GM23338 (cell line): ENCODE measurements around the gene OTUB2. TPM values are rescaled to one million over a fixed set of nuclear protein-coding genes. Genes with fewer than 3 reads are reported as not detected.

ENCODE experiments used
- ATAC-seq: fragments of 200-7000 bp; cut with Tn5 transposase; 3 replicates; pipeline ENCODE4 v1.9.1; 2020
- DNase-seq: peaks from one replicate; pipeline ENCODE4 v3.0.0-alpha.2; 2015; ENCODE audit warnings: low spot score
- H2AFZ ChIP-seq: fragments of 200-600 bp; sonication (generic); 2 replicates; pipeline ENCODE4 v1.8.0; 2016; ENCODE audit warnings: antibody characterized with exemption, mild to moderate bottlenecking, moderate library complexity
- H3F3A ChIP-seq: fragments of 200-600 bp; sonication (generic); replicated peaks from 2 replicates; pipeline ENCODE4 v1.8.0; 2017; ENCODE audit warnings: antibody characterized with exemption, mixed run types, low read depth
- H3K27ac ChIP-seq: fragments of 200-600 bp; sonication (generic); 2 replicates; pipeline ENCODE4 v1.6.1; 2016; ENCODE audit warnings: low read depth
- H3K27me3 ChIP-seq: fragments of 200-600 bp; sonication (generic); 2 replicates; pipeline ENCODE4 v1.8.0; 2016; ENCODE audit warnings: mild to moderate bottlenecking, mixed run types, moderate library complexity; ENCODE audit not compliant: insufficient read depth
- H3K36me3 ChIP-seq: fragments of 200-600 bp; sonication (generic); 2 replicates; pipeline ENCODE4 v1.8.0; 2016; ENCODE audit warnings: mild to moderate bottlenecking; ENCODE audit not compliant: insufficient read depth
- H3K4me1 ChIP-seq: fragments of 200-600 bp; sonication (generic); 2 replicates; pipeline ENCODE4 v1.8.0; 2016; ENCODE audit warnings: mild to moderate bottlenecking, moderate library complexity; ENCODE audit not compliant: insufficient read depth
- H3K4me2 ChIP-seq: fragments of 200-600 bp; sonication (generic); 2 replicates; pipeline ENCODE4 v1.7.1; 2017; ENCODE audit warnings: mixed run types
- H3K4me3 ChIP-seq: fragments of 200-600 bp; sonication (generic); 2 replicates; pipeline ENCODE4 v1.6.1; 2016; ENCODE audit warnings: mixed run types
- H3K79me2 ChIP-seq: fragments of 200-600 bp; sonication (generic); replicated peaks from 2 replicates; pipeline ENCODE4 v1.8.0; 2017; ENCODE audit warnings: mild to moderate bottlenecking; ENCODE audit not compliant: insufficient read depth
- H3K9me2 ChIP-seq: fragments of 200-600 bp; sonication (generic); 2 replicates; pipeline ENCODE4 v1.8.0; 2017; ENCODE audit not compliant: insufficient read depth
- H4K20me1 ChIP-seq: fragments of 200-600 bp; sonication (generic); replicated peaks from 2 replicates; pipeline ENCODE4 v1.8.0; 2017; ENCODE audit warnings: mild to moderate bottlenecking; ENCODE audit not compliant: insufficient read depth
- H3K27ac Mint-ChIP-seq: 2 replicates; pipeline ENCODE4 v1.8.0; 2020; ENCODE audit warnings: inconsistent platforms, mild to moderate bottlenecking, moderate library complexity, mixed read lengths
- H3K27me3 Mint-ChIP-seq: 3 replicates; pipeline ENCODE4 v1.8.0; 2022; ENCODE audit warnings: low read depth, mild to moderate bottlenecking, moderate library complexity, mixed read lengths, inconsistent platforms; ENCODE audit not compliant: insufficient read depth, poor library complexity
- H3K36me3 Mint-ChIP-seq: 3 replicates; pipeline ENCODE4 v1.8.0; 2021; ENCODE audit warnings: low read depth, mild to moderate bottlenecking, inconsistent platforms, moderate library complexity, mixed read lengths
- H3K4me1 Mint-ChIP-seq: 3 replicates; pipeline ENCODE4 v1.8.0; 2020; ENCODE audit warnings: mild to moderate bottlenecking, inconsistent platforms, mixed read lengths
- H3K4me3 Mint-ChIP-seq: 3 replicates; pipeline ENCODE4 v1.8.0; 2021; ENCODE audit warnings: moderate library complexity, mild to moderate bottlenecking, inconsistent platforms, mixed read lengths
- H3K9me3 Mint-ChIP-seq: 3 replicates; pipeline ENCODE4 v1.8.0; 2020; ENCODE audit warnings: moderate library complexity, mild to moderate bottlenecking, inconsistent platforms, mixed read lengths
- CREB1 ChIP-seq: fragments of 250-450 bp; sonication (Bioruptor Pico); IDR thresholded peaks from 2 replicates; pipeline ENCODE4 v1.5.0; 2020; ENCODE audit warnings: low read depth, mild to moderate bottlenecking, moderate library complexity
- EZH2 ChIP-seq: fragments of 200-600 bp; sonication (generic); IDR thresholded peaks from one replicate; pipeline ENCODE4 v1.8.0; 2017; ENCODE audit warnings: antibody characterized with exemption, mild to moderate bottlenecking, low read depth; ENCODE audit not compliant: unreplicated experiment
- JUNB ChIP-seq: IDR thresholded peaks from one replicate; pipeline ENCODE4 v1.6.1; 2016; ENCODE audit warnings: antibody characterized with exemption; ENCODE audit not compliant: unreplicated experiment
- NANOG ChIP-seq: IDR thresholded peaks from 2 replicates; pipeline ENCODE4 v1.6.1; 2016; ENCODE audit warnings: antibody characterized with exemption, borderline replicate concordance
- POLR2AphosphoS5 ChIP-seq: IDR thresholded peaks from 2 replicates; pipeline ENCODE4 v1.6.1; 2016; ENCODE audit warnings: antibody characterized with exemption, low read depth
- STAT1 ChIP-seq: IDR thresholded peaks from one replicate; pipeline ENCODE4 v1.6.1; 2016; ENCODE audit warnings: antibody characterized with exemption; ENCODE audit not compliant: unreplicated experiment
- ZNF114 ChIP-seq: fragments of 250-450 bp; sonication (Bioruptor Pico); IDR thresholded peaks from 2 replicates; pipeline ENCODE4 v1.5.0; 2020; ENCODE audit warnings: mild to moderate bottlenecking, moderate library complexity
- ZNF331 ChIP-seq: fragments of 250-450 bp; sonication (Bioruptor Pico); IDR thresholded peaks from 2 replicates; pipeline ENCODE4 v1.5.0; 2020; ENCODE audit warnings: low read depth, mild to moderate bottlenecking, moderate library complexity
- polyA plus RNA-seq: library from polyadenylated mRNA; unstranded; fragments of >200 nt; fragmentation: Nextera tagmentation; extraction: Ambion mirVana; gene quantifications from 2 replicates; pipeline ENCODE4 v1.2.1, GENCODE V29; 2016
- total RNA-seq: library from RNA; depleted of rRNA; stranded (reverse); fragments of >200 nt; shearing (Covaris generic); gene quantifications from 2 replicates; pipeline ENCODE4 v1.2.3, GENCODE V29; 2014
- TF ChIP-seq, protein P1 (sequence below): fragments of 250-450 bp; sonication (Bioruptor Pico); IDR thresholded peaks from 2 replicates; pipeline ENCODE4 v1.5.0; 2020; ENCODE audit warnings: mild to moderate bottlenecking, moderate library complexity
- TF ChIP-seq, protein P2 (sequence below): IDR thresholded peaks from one replicate; pipeline ENCODE4 v1.6.1; 2018; ENCODE audit warnings: antibody characterized with exemption; ENCODE audit not compliant: unreplicated experiment
- TF ChIP-seq, protein P3 (sequence below): IDR thresholded peaks from 2 replicates; pipeline ENCODE4 v1.6.1; 2016; ENCODE audit warnings: antibody characterized with exemption

OTUB2 gene
- total and polyA plus RNA-seq, 2 experiments from 2014 or later, result 2.1 to 4.1 TPM

DNA sequence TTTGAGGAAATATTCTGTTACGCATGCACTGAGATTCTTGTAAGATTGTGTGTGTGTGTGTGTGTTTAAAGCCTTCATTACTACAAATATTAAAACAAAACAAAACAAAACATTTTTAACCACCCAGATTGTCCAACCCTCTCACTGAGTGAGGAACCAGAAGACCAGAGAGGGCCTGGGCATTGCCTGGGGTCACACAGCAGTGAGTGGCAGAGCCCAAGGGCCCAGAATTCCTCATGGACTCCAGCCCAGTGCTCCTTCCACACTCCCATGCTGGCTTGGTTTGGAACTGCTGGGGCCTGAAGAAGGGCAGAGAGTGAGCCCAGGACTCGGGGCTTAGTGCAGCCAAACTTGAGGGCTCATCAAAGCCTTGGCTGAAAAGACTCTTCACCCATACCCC is 1.6 kb upstream of the OTUB2 start:
- Mint-ChIP-seq H3K27ac (no peak overlapping the region), H3K27me3 (peaks cover 7% of the 10 kb centered on the region), H3K9me3 (no peaks in the 10 kb centered on the region; the same call in 2 of the 3 replicates), H3K4me3 (no peak overlapping the region), H3K4me1 (peaks cover 29% of the 10 kb centered on the region), H3K36me3 (no peaks in the 10 kb centered on the region)
- Histone ChIP-seq H3K79me2 (no peaks in the 10 kb centered on the region), H3K27ac (no peak overlapping the region), H3K9me2 (no peaks in the 10 kb centered on the region), H3K4me3 (no peak overlapping the region), H4K20me1 (no peaks in the 10 kb centered on the region), H3K4me1 (no peaks in the 10 kb centered on the region), H3K4me2 (no peak overlapping the region), H3K36me3 (no peaks in the 10 kb centered on the region), H3F3A (no peaks in the 10 kb centered on the region), H3K27me3 (no peaks in the 10 kb centered on the region), H2AFZ (no peak overlapping the region)
- DNase-seq, result no peak
- no peak for ATAC-seq
- TF ChIP-seq, protein P1, sequence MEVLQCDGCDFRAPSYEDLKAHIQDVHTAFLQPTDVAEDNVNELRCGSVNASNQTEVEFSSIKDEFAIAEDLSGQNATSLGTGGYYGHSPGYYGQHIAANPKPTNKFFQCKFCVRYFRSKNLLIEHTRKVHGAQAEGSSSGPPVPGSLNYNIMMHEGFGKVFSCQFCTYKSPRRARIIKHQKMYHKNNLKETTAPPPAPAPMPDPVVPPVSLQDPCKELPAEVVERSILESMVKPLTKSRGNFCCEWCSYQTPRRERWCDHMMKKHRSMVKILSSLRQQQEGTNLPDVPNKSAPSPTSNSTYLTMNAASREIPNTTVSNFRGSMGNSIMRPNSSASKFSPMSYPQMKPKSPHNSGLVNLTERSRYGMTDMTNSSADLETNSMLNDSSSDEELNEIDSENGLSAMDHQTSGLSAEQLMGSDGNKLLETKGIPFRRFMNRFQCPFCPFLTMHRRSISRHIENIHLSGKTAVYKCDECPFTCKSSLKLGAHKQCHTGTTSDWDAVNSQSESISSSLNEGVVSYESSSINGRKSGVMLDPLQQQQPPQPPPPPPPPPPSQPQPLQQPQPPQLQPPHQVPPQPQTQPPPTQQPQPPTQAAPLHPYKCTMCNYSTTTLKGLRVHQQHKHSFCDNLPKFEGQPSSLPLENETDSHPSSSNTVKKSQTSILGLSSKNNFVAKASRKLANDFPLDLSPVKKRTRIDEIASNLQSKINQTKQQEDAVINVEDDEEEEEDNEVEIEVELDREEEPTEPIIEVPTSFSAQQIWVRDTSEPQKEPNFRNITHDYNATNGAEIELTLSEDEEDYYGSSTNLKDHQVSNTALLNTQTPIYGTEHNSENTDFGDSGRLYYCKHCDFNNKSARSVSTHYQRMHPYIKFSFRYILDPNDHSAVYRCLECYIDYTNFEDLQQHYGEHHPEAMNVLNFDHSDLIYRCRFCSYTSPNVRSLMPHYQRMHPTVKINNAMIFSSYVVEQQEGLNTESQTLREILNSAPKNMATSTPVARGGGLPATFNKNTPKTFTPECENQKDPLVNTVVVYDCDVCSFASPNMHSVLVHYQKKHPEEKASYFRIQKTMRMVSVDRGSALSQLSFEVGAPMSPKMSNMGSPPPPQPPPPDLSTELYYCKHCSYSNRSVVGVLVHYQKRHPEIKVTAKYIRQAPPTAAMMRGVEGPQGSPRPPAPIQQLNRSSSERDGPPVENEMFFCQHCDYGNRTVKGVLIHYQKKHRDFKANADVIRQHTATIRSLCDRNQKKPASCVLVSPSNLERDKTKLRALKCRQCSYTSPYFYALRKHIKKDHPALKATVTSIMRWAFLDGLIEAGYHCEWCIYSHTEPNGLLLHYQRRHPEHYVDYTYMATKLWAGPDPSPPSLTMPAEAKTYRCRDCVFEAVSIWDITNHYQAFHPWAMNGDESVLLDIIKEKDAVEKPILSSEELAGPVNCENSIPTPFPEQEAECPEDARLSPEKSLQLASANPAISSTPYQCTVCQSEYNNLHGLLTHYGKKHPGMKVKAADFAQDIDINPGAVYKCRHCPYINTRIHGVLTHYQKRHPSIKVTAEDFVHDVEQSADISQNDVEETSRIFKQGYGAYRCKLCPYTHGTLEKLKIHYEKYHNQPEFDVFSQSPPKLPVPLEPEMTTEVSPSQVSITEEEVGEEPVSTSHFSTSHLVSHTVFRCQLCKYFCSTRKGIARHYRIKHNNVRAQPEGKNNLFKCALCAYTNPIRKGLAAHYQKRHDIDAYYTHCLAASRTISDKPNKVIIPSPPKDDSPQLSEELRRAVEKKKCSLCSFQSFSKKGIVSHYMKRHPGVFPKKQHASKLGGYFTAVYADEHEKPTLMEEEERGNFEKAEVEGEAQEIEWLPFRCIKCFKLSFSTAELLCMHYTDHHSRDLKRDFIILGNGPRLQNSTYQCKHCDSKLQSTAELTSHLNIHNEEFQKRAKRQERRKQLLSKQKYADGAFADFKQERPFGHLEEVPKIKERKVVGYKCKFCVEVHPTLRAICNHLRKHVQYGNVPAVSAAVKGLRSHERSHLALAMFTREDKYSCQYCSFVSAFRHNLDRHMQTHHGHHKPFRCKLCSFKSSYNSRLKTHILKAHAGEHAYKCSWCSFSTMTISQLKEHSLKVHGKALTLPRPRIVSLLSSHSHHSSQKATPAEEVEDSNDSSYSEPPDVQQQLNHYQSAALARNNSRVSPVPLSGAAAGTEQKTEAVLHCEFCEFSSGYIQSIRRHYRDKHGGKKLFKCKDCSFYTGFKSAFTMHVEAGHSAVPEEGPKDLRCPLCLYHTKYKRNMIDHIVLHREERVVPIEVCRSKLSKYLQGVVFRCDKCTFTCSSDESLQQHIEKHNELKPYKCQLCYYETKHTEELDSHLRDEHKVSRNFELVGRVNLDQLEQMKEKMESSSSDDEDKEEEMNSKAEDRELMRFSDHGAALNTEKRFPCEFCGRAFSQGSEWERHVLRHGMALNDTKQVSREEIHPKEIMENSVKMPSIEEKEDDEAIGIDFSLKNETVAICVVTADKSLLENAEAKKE, result no peak
- no peak for TF ChIP-seq NANOG
- TF ChIP-seq, protein P2, sequence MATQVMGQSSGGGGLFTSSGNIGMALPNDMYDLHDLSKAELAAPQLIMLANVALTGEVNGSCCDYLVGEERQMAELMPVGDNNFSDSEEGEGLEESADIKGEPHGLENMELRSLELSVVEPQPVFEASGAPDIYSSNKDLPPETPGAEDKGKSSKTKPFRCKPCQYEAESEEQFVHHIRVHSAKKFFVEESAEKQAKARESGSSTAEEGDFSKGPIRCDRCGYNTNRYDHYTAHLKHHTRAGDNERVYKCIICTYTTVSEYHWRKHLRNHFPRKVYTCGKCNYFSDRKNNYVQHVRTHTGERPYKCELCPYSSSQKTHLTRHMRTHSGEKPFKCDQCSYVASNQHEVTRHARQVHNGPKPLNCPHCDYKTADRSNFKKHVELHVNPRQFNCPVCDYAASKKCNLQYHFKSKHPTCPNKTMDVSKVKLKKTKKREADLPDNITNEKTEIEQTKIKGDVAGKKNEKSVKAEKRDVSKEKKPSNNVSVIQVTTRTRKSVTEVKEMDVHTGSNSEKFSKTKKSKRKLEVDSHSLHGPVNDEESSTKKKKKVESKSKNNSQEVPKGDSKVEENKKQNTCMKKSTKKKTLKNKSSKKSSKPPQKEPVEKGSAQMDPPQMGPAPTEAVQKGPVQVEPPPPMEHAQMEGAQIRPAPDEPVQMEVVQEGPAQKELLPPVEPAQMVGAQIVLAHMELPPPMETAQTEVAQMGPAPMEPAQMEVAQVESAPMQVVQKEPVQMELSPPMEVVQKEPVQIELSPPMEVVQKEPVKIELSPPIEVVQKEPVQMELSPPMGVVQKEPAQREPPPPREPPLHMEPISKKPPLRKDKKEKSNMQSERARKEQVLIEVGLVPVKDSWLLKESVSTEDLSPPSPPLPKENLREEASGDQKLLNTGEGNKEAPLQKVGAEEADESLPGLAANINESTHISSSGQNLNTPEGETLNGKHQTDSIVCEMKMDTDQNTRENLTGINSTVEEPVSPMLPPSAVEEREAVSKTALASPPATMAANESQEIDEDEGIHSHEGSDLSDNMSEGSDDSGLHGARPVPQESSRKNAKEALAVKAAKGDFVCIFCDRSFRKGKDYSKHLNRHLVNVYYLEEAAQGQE, result no peak
- TF ChIP-seq, protein P3, sequence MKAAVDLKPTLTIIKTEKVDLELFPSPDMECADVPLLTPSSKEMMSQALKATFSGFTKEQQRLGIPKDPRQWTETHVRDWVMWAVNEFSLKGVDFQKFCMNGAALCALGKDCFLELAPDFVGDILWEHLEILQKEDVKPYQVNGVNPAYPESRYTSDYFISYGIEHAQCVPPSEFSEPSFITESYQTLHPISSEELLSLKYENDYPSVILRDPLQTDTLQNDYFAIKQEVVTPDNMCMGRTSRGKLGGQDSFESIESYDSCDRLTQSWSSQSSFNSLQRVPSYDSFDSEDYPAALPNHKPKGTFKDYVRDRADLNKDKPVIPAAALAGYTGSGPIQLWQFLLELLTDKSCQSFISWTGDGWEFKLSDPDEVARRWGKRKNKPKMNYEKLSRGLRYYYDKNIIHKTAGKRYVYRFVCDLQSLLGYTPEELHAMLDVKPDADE, result no peak
- TF ChIP-seq ZNF114 (CRISPR knock-in tag), result no peak
- TF ChIP-seq JUNB, result no peak
- TF ChIP-seq ZNF331 (CRISPR knock-in tag), result no peak
- no peak for TF ChIP-seq STAT1
- no peak for TF ChIP-seq EZH2
- no peak for TF ChIP-seq POLR2AphosphoS5
- TF ChIP-seq CREB1, result no peak
